Lung (tissue), 12 donors: Measurements from ENCODE around the gene ADCY5. TPM values are rescaled to one million over a fixed set of nuclear protein-coding genes. Genes with fewer than 3 reads are reported as not detected.

ENCODE experiments used
- ATAC-seq: fragments of 200-7000 bp; cut with Tn5 transposase; one replicate; pipeline ENCODE4 v1.9.1; 2020; ENCODE audit warnings: moderate number of reproducible peaks; ENCODE audit not compliant: insufficient read depth, low FRiP score
- DNase-seq, 3 donors: peaks; one replicate each; pipeline ENCODE4 v3.0.0-alpha.2; 2013 to 2017
- H3K27ac ChIP-seq, 2 donors: one replicate each; pipeline ENCODE4 v1.5.1; 2013; ENCODE audit warnings: mild to moderate bottlenecking in 2 of 2, moderate library complexity in 2 of 2, control low read depth in 1 of 2, inconsistent platforms in 1 of 2, low read depth in 1 of 2, low read length in 1 of 2
- H3K27me3 ChIP-seq, 3 donors: one replicate each; pipeline ENCODE4 v1.5.1; 2013; ENCODE audit warnings: low read length in 2 of 3; ENCODE audit not compliant: control insufficient read depth in 3 of 3, insufficient read depth in 3 of 3
- H3K36me3 ChIP-seq, 4 donors: one replicate each; pipeline ENCODE4 v1.5.1; 2013; ENCODE audit warnings: low read length in 4 of 4, mild to moderate bottlenecking in 1 of 4, moderate library complexity in 1 of 4; ENCODE audit not compliant: control insufficient read depth in 4 of 4, insufficient read depth in 4 of 4
- H3K4me1 ChIP-seq, 5 donors: one replicate each; pipeline ENCODE4 v1.5.1; 2013; ENCODE audit warnings: low read length in 5 of 5, mild to moderate bottlenecking in 2 of 5, moderate library complexity in 1 of 5; ENCODE audit not compliant: control insufficient read depth in 5 of 5, insufficient read depth in 5 of 5
- H3K4me3 ChIP-seq: one replicate; pipeline ENCODE4 v1.5.1; 2013; ENCODE audit warnings: mild to moderate bottlenecking, control low read depth, moderate library complexity
- H3K9ac ChIP-seq, 2 donors: one replicate each; pipeline ENCODE4 v1.5.1; 2013; ENCODE audit warnings: low read length in 2 of 2, control low read depth in 1 of 2; ENCODE audit not compliant: insufficient read depth in 1 of 2
- H3K9me3 ChIP-seq, 4 donors: one replicate each; pipeline ENCODE4 v1.5.1; 2013; ENCODE audit warnings: low read length in 3 of 4, mild to moderate bottlenecking in 1 of 4, moderate library complexity in 1 of 4; ENCODE audit not compliant: control insufficient read depth in 4 of 4, insufficient read depth in 3 of 4
- CTCF ChIP-seq: IDR thresholded peaks from 2 replicates; pipeline ENCODE4 v1.5.1; 2012; ENCODE audit warnings: mild to moderate bottlenecking; ENCODE audit errors: control extremely low read depth, extremely low read depth
- WGBS, 2 donors: extraction: QIAGEN DNeasy Blood & Tissue Kit; methylation state at CpG; one replicate each; pipeline ENCODE4 v1.1.7; 2013; 5-methylcytosine and 5-hydroxymethylcytosine counted together
- polyA plus RNA-seq, 2 donors: library from polyadenylated mRNA; stranded (reverse); fragments of 200-250 nt; gene quantifications; one replicate each; pipeline ENCODE4 v1.2.1, GENCODE V29; 2013
- total RNA-seq, 2 donors: library from RNA; depleted of rRNA in 1 of 2; stranded (reverse); fragments of >200 nt in 1 of 2; gene quantifications; one replicate each; pipeline ENCODE4 v1.2.1, GENCODE V29; 2014 to 2021
- donor health status: control.
- donor health status: control.
- donor health status: Bipolar disorder and iron deficiency.
- donor health status: healthy.
- donor health status: DM: yes; HTN: yes; CAD: no.

Gene ADCY5
- total and polyA plus RNA-seq, 4 donors = 1.2 to 8.4 (median 2.4) TPM

GRCh38 chr3:123301331-123302184 lies 147.3 kb downstream of the ADCY5 start:
- DNase-seq (no peak), ATAC-seq (no peak)
- no peak for TF ChIP-seq CTCF
- H3K4me3 ChIP-seq = no peak overlapping the region
- WGBS, 2 donors = 36 to 64% methylated on average over 2 to 4 of the region's 4 CpGs
- H3K9me3 ChIP-seq = peaks cover 0 to 9% (median 0%) of the 10 kb centered on the region in 4 donors
- H3K27me3 ChIP-seq = no peaks in the 10 kb centered on the region
- H3K27ac ChIP-seq = no peak overlapping the region
- no peaks in the 10 kb centered on the region for H3K4me1 ChIP-seq
- peaks cover 0 to 23% (median 6%) of the 10 kb centered on the region in 4 donors for H3K36me3 ChIP-seq
- no peak overlapping the region for H3K9ac ChIP-seq

- TF ChIP-seq CTCF = no peak
- Histone ChIP-seq H3K36me3 (peaks cover 0 to 22% (median 6%) of the 10 kb centered on the region in 4 donors), H3K9me3 (peaks cover 0 to 7% (median 0%) of the 10 kb centered on the region in 4 donors), H3K9ac (no peak overlapping the region), H3K27me3 (no peaks in the 10 kb centered on the region), H3K4me1 (no peaks in the 10 kb centered on the region), H3K4me3 (no peak overlapping the region), H3K27ac (no peak overlapping the region)
- ATAC-seq (no peak), DNase-seq (no peak)
- WGBS, 2 donors = 78 to 83% methylated on average over 8 of the region's 8 CpGs
These were observed 148.3 kb downstream of the ADCY5 start for GRCh38 chr3:123300583-123300982.

GRCh38 chr3:123300056-123300455 lies 148.8 kb downstream of the ADCY5 start:
- H3K9me3 ChIP-seq = peaks cover 0 to 4% (median 0%) of the 10 kb centered on the region in 4 donors
- no peak for DNase-seq
- H3K27me3 ChIP-seq = no peaks in the 10 kb centered on the region
- 93 to 96% methylated on average over 16 of the region's 16 CpGs for WGBS, 2 donors
- H3K36me3 ChIP-seq = peaks cover 0 to 16% (median 6%) of the 10 kb centered on the region in 4 donors
- no peak overlapping the region for H3K27ac ChIP-seq
- ATAC-seq = no peak
- no peak overlapping the region for H3K9ac ChIP-seq
- no peak overlapping the region for H3K4me3 ChIP-seq
- no peaks in the 10 kb centered on the region for H3K4me1 ChIP-seq
- TF ChIP-seq CTCF = no peak
